Measurements from ENCODE around the gene OTOF. TPM values are rescaled to one million over a fixed set of nuclear protein-coding genes. Genes with fewer than 3 reads are reported as not detected.

Gene OTOF
- total and polyA plus RNA-seq, 9 of the 15 experiments (the other 6 are each of a cell fraction or from before 2014, with no cell fraction given) = 0.03 to 0.11 (median 0.06) TPM; not detected in 5

DNA sequence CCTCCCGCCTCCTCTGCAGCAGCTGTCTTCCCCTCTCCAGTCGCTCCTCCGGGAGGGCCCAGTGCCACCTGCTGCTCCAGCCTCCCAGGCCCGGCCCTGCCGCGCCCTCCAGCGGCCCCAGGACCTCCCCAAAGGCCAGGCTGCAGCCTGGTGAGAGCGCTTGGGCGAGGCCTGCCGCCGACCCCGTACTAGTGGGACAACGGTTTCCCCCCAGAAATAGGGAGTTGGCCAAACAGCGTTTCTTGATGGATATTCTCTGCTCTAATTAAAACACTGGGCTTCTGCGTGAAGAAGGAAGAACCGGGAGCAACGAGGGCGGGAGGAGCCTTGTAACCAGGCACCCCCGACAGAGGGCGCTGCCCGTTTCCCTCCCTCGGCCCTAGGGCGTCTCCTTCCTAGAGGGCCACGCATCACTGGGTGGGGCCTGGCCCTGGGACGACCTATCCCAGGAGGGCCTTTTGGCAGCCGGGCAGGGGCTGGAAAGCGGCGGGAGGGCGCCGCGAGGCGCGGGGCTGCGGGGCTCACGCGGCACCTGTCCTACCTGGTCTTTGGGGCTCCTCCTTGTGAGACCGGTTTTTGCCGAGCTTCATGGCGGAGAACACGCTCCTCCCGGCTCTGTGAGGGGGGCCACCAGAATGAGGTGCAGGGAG lies 25.4 kb upstream of the OTOF start (continued):
- TF ChIP-seq, protein P1, sequence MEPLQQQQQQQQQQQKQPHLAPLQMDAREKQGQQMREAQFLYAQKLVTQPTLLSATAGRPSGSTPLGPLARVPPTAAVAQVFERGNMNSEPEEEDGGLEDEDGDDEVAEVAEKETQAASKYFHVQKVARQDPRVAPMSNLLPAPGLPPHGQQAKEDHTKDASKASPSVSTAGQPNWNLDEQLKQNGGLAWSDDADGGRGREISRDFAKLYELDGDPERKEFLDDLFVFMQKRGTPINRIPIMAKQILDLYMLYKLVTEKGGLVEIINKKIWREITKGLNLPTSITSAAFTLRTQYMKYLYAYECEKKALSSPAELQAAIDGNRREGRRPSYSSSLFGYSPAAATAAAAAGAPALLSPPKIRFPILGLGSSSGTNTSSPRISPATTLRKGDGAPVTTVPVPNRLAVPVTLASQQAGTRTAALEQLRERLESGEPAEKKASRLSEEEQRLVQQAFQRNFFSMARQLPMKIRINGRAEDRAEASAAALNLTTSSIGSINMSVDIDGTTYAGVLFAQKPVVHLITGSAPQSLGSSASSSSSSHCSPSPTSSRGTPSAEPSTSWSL (CRISPR knock-in tag; IDR thresholded peaks at IDR 0.05; ENCODE audit: borderline replicate concordance) = no peak
- TF ChIP-seq CREB1 (IDR thresholded peaks at IDR 0.05) = peak; percentile 32; the same call in 1 of the 2 replicates
- peak; percentile 61 for TF ChIP-seq CREB1 (CRISPR knock-in tag; IDR thresholded peaks at IDR 0.05)
- TF ChIP-seq BHLHE40 (IDR thresholded peaks at IDR 0.05; ENCODE audit: low read length) = no peak; the same call in 1 of the 2 replicates
- TF ChIP-seq MTA3 (IDR thresholded peaks at IDR 0.05; ENCODE audit: borderline replicate concordance) = peak; percentile 85; the same call in 1 of the 2 replicates
- peak; percentile 97; the same call in 1 of the 2 replicates for TF ChIP-seq XRCC5 (IDR thresholded peaks at IDR 0.05; ENCODE audit: low read depth, low read length)
- TF ChIP-seq CCNT2 (IDR thresholded peaks at IDR 0.05; ENCODE audit: borderline replicate concordance, extremely low read depth, insufficient read length, low read depth, low read length) = peak; percentile 11
- TF ChIP-seq EWSR1 (IDR thresholded peaks at IDR 0.05; ENCODE audit: borderline replicate concordance, low read depth, partially characterized antibody) = no peak
- TF ChIP-seq KDM5B (IDR thresholded peaks at IDR 0.05; ENCODE audit: insufficient replicate concordance, low read depth, low read length) = peak; percentile 76
- peak; percentile 74; the same call in 1 of the 2 replicates for TF ChIP-seq KLF1 (tag; IDR thresholded peaks at IDR 0.05)
- TF ChIP-seq EP400 (IDR thresholded peaks at IDR 0.05) = peak; percentile 78
- TF ChIP-seq, protein P2, sequence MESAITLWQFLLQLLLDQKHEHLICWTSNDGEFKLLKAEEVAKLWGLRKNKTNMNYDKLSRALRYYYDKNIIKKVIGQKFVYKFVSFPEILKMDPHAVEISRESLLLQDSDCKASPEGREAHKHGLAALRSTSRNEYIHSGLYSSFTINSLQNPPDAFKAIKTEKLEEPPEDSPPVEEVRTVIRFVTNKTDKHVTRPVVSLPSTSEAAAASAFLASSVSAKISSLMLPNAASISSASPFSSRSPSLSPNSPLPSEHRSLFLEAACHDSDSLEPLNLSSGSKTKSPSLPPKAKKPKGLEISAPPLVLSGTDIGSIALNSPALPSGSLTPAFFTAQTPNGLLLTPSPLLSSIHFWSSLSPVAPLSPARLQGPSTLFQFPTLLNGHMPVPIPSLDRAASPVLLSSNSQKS (CRISPR knock-in tag; IDR thresholded peaks at IDR 0.05) = no peak
- TF ChIP-seq NR4A1 (CRISPR knock-in tag; IDR thresholded peaks at IDR 0.05) = no peak
- no peak for TF ChIP-seq NR4A1 (tag; IDR thresholded peaks at IDR 0.05)
- TF ChIP-seq, protein P3, sequence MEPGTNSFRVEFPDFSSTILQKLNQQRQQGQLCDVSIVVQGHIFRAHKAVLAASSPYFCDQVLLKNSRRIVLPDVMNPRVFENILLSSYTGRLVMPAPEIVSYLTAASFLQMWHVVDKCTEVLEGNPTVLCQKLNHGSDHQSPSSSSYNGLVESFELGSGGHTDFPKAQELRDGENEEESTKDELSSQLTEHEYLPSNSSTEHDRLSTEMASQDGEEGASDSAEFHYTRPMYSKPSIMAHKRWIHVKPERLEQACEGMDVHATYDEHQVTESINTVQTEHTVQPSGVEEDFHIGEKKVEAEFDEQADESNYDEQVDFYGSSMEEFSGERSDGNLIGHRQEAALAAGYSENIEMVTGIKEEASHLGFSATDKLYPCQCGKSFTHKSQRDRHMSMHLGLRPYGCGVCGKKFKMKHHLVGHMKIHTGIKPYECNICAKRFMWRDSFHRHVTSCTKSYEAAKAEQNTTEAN (CRISPR knock-in tag; IDR thresholded peaks at IDR 0.05) = peak; percentile 47; the same call in 1 of the 2 replicates
- no peak for TF ChIP-seq ZNF384 (IDR thresholded peaks at IDR 0.05; ENCODE audit: low read depth, low read length)
- TF ChIP-seq, protein P4, sequence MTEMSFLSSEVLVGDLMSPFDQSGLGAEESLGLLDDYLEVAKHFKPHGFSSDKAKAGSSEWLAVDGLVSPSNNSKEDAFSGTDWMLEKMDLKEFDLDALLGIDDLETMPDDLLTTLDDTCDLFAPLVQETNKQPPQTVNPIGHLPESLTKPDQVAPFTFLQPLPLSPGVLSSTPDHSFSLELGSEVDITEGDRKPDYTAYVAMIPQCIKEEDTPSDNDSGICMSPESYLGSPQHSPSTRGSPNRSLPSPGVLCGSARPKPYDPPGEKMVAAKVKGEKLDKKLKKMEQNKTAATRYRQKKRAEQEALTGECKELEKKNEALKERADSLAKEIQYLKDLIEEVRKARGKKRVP (CRISPR knock-in tag; IDR thresholded peaks at IDR 0.05) = no peak
- TF ChIP-seq TBL1XR1 (IDR thresholded peaks at IDR 0.05; ENCODE audit: low read length in 2 of 2) = no peak
- TF ChIP-seq ZNF586 (CRISPR knock-in tag; conservative IDR thresholded peaks at IDR 0.05) = no peak
- no peak for TF ChIP-seq PHTF2 (CRISPR knock-in tag; IDR thresholded peaks at IDR 0.05)
- TF ChIP-seq CBX2 (IDR thresholded peaks at IDR 0.05; ENCODE audit: insufficient read depth, low read length, poor library complexity, severe bottlenecking) = no peak
